Natural killer cell (primary cell): ENCODE data around the gene DEAF1. TPM values are rescaled to one million over a fixed set of nuclear protein-coding genes. Genes with fewer than 3 reads are reported as not detected.

Experiments used
- ATAC-seq, 3 donors: fragments of 150-1000 bp in 2 of 3; fragments of 200-7000 bp in 1 of 3; cut with Tn5 transposase; 1 replicate in 1 of 3; 2 replicates in 2 of 3; pipeline ENCODE4 v1.10.0; 2021; ENCODE audit warnings: mild to moderate bottlenecking in 2 of 3, moderate library complexity in 2 of 3
- DNase-seq, 2 donors: peaks; one replicate each; pipeline versions ENCODE4 v3.0.0 to v3.0.0-alpha.2; 2013 to 2021; ENCODE audit warnings: mixed read lengths in 1 of 2
- H3K27ac ChIP-seq: one replicate; pipeline ENCODE4 v1.5.1; 2013; ENCODE audit warnings: mild to moderate bottlenecking, low read length
- H3K27me3 ChIP-seq: one replicate; pipeline ENCODE4 v1.6.1; 2013; ENCODE audit warnings: low read length; ENCODE audit not compliant: control insufficient read depth, insufficient read depth
- H3K36me3 ChIP-seq: one replicate; pipeline ENCODE4 v1.6.1; 2013; ENCODE audit warnings: low read length; ENCODE audit not compliant: control insufficient read depth, insufficient read depth
- H3K4me1 ChIP-seq: one replicate; pipeline ENCODE4 v1.6.1; 2013; ENCODE audit warnings: low read length; ENCODE audit not compliant: control insufficient read depth, insufficient read depth
- H3K4me3 ChIP-seq: one replicate; pipeline ENCODE4 v1.5.1; 2013; ENCODE audit warnings: low read length
- H3K9me3 ChIP-seq: one replicate; pipeline ENCODE4 v1.6.1; 2013; ENCODE audit warnings: low read length; ENCODE audit not compliant: control insufficient read depth, insufficient read depth
- H3K27ac Mint-ChIP-seq, 2 donors: one replicate each; pipeline ENCODE4 v1.8.0; 2022; ENCODE audit warnings: mild to moderate bottlenecking in 2 of 2, mixed read lengths in 2 of 2, moderate library complexity in 1 of 2
- H3K27me3 Mint-ChIP-seq, 2 donors: one replicate each; pipeline ENCODE4 v1.8.0; 2022; ENCODE audit warnings: low read depth in 2 of 2, mixed read lengths in 2 of 2
- H3K36me3 Mint-ChIP-seq: one replicate; pipeline ENCODE4 v1.8.0; 2022; ENCODE audit warnings: mixed read lengths
- H3K4me1 Mint-ChIP-seq, 2 donors: one replicate each; pipeline ENCODE4 v1.8.0; 2022; ENCODE audit warnings: mixed read lengths in 2 of 2
- H3K4me3 Mint-ChIP-seq: one replicate; pipeline ENCODE4 v1.8.0; 2022; ENCODE audit warnings: mild to moderate bottlenecking, moderate library complexity, mixed read lengths
- H3K9me3 Mint-ChIP-seq, 2 donors: one replicate each; pipeline ENCODE4 v1.8.0; 2022; ENCODE audit warnings: mixed read lengths in 2 of 2
- WGBS: methylation state at CpG from one replicate; pipeline ENCODE4 v1.1.7; 2013; ENCODE audit warnings: missing lambda C conversion rate; ENCODE audit not compliant: insufficient coverage; 5-methylcytosine and 5-hydroxymethylcytosine counted together
- intact Hi-C: fragments of 100-400 bp; cut with micrococcal nuclease; formaldehyde crosslinking; loops from one replicate; pipeline ENCODE4 v1.14.2; 2022
- total RNA-seq, 4 donors: library from RNA; stranded (reverse); fragments of 120-200 nt in 1 of 4; gene quantifications; one replicate each; pipeline versions ENCODE4 v1.2.3 to v1.2.4, GENCODE V29; 2013 to 2022
- TF ChIP-seq, protein P1 (sequence below): fragments of 200-600 bp; IDR thresholded peaks from one replicate; pipeline ENCODE4 v1.8.0; 2022; ENCODE audit warnings: antibody characterized with exemption

Gene DEAF1
- total RNA-seq, 3 donors from 2014 or later (not counting 1 experiment from before 2014, with no cell fraction given), result 25.9 to 26.9 (median 26.8) TPM

DNA sequence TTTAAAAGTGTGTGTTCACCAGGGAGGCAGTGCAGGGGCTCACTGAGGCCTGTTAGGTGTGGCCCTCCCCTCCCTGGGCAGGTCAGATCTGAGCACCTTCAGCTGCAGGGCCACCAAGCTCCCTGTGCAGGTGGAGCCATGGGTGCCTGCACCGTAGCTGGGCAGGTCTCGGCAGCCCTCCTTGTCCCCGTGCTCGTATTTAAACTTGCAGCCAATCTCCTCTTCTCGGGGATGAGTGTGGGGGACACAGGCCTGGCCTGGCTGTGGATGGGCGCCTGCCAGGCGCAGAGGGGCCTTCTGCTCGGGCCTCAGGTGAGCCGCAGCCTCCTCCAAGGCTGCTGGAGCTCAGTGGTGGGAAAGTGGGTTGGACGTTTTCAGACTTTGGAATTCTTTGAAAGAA lies 99.6 kb downstream of the DEAF1 start:
- no peak overlapping the region for H3K27ac Mint-ChIP-seq
- no peak for DNase-seq
- no peak for ATAC-seq
- H3K4me3 ChIP-seq, result no peak overlapping the region
- intact Hi-C loops, result no loop called here
- TF ChIP-seq, protein P1, sequence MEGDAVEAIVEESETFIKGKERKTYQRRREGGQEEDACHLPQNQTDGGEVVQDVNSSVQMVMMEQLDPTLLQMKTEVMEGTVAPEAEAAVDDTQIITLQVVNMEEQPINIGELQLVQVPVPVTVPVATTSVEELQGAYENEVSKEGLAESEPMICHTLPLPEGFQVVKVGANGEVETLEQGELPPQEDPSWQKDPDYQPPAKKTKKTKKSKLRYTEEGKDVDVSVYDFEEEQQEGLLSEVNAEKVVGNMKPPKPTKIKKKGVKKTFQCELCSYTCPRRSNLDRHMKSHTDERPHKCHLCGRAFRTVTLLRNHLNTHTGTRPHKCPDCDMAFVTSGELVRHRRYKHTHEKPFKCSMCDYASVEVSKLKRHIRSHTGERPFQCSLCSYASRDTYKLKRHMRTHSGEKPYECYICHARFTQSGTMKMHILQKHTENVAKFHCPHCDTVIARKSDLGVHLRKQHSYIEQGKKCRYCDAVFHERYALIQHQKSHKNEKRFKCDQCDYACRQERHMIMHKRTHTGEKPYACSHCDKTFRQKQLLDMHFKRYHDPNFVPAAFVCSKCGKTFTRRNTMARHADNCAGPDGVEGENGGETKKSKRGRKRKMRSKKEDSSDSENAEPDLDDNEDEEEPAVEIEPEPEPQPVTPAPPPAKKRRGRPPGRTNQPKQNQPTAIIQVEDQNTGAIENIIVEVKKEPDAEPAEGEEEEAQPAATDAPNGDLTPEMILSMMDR, result no peak
- peaks cover 10 to 11% of the 10 kb centered on the region in 2 donors for H3K4me1 Mint-ChIP-seq
- no peak overlapping the region for H3K27ac ChIP-seq
- no peak overlapping the region for H3K4me3 Mint-ChIP-seq
- H3K27me3 Mint-ChIP-seq, result no peaks in the 10 kb centered on the region
- H3K36me3 Mint-ChIP-seq, result no peaks in the 10 kb centered on the region
- H3K9me3 ChIP-seq, result no peaks in the 10 kb centered on the region
- H3K4me1 ChIP-seq, result peaks cover 13% of the 10 kb centered on the region
- H3K36me3 ChIP-seq, result peaks cover 79% of the 10 kb centered on the region
- 95% methylated on average over 10 of the region's 10 CpGs for WGBS
- H3K9me3 Mint-ChIP-seq, result no peaks in the 10 kb centered on the region
- no peaks in the 10 kb centered on the region for H3K27me3 ChIP-seq

Other genes starting within 250 kb of the DEAF1 start
- 10 to 100 TPM; 21.5 to 25.1 (median 23.4) TPM for gene PTDSS2, start 244.9 kb downstream of the DEAF1 start, total RNA-seq
- gene RNH1, start 188.0 kb downstream of the DEAF1 start, total RNA-seq, result 100 to 1,000 TPM; 113 to 120 (median 118) TPM
- 10 to 100 TPM; 27.6 to 35.0 (median 30.6) TPM for gene HRAS, start 159.6 kb downstream of the DEAF1 start, total RNA-seq
- gene LRRC56, start 157.7 kb downstream of the DEAF1 start, total RNA-seq, result 1 to 10 TPM; 1.5 to 2.4 (median 2.2) TPM
- gene LMNTD2, start 134.5 kb downstream of the DEAF1 start, total RNA-seq, result 1 to 10 TPM; 3.5 to 5.2 (median 5.0) TPM
- gene RASSF7, start 134.3 kb downstream of the DEAF1 start, total RNA-seq, result 10 to 100 TPM; 19.0 to 21.7 (median 20.0) TPM
- 10 to 100 TPM; 46.1 to 52.0 (median 46.9) TPM for gene PHRF1, start 118.8 kb downstream of the DEAF1 start, total RNA-seq
- 10 to 100 TPM; 63.3 to 97.3 (median 77.3) TPM for gene IRF7, start 79.3 kb downstream of the DEAF1 start, total RNA-seq
- gene CDHR5, start 70.3 kb downstream of the DEAF1 start, total RNA-seq, result not detected
- gene SCT, start 68.0 kb downstream of the DEAF1 start, total RNA-seq, result not detected
- gene DRD4, start 58.0 kb downstream of the DEAF1 start, total RNA-seq, result 1 to 10 TPM in 1 of 3 donors, under 1 TPM in 2; 0.49 to 1.2 (median 0.61) TPM
- gene TMEM80, start 594 bp upstream of the DEAF1 start, total RNA-seq, result 10 to 100 TPM; 17.8 to 42.1 (median 33.0) TPM
- gene EPS8L2, start 11.0 kb upstream of the DEAF1 start, total RNA-seq, result 10 to 100 TPM in 1 of 3 donors, 1 to 10 TPM in 2; 6.9 to 10.9 (median 9.3) TPM
- 10 to 100 TPM; 46.1 to 94.8 (median 55.4) TPM for gene TALDO1, start 52.2 kb upstream of the DEAF1 start, total RNA-seq
- gene GATD1, start 82.3 kb upstream of the DEAF1 start, total RNA-seq, result 10 to 100 TPM; 40.4 to 43.1 (median 42.1) TPM
- not detected for gene CEND1, start 94.9 kb upstream of the DEAF1 start, total RNA-seq
- 10 to 100 TPM; 22.8 to 34.6 (median 31.5) TPM for gene SLC25A22, start 103.1 kb upstream of the DEAF1 start, total RNA-seq
- 10 to 100 TPM; 24.3 to 30.9 (median 25.2) TPM for gene PIDD1, start 110.0 kb upstream of the DEAF1 start, total RNA-seq
- 1,000 to 10,000 TPM; 1,482 to 1,846 (median 1,534) TPM for gene RPLP2, start 114.7 kb upstream of the DEAF1 start, total RNA-seq
- 100 to 1,000 TPM; 184 to 218 (median 201) TPM for gene PNPLA2, start 123.7 kb upstream of the DEAF1 start, total RNA-seq
- gene CRACR2B, start 132.7 kb upstream of the DEAF1 start, total RNA-seq, result 10 to 100 TPM in 1 of 3 donors, 1 to 10 TPM in 2; 3.4 to 10.1 (median 3.8) TPM
- 10 to 100 TPM; 40.9 to 68.3 (median 52.9) TPM for gene CD151, start 137.7 kb upstream of the DEAF1 start, total RNA-seq
- gene POLR2L, start 147.3 kb upstream of the DEAF1 start, total RNA-seq, result 10 to 100 TPM; 48.2 to 63.8 (median 61.2) TPM
- gene TSPAN4, start 147.6 kb upstream of the DEAF1 start, total RNA-seq, result 10 to 100 TPM; 11.2 to 18.6 (median 14.6) TPM
- gene CHID1, start 215.6 kb upstream of the DEAF1 start, total RNA-seq, result 10 to 100 TPM; 32.6 to 40.3 (median 33.2) TPM
- gene AP2A2, start 230.6 kb upstream of the DEAF1 start, total RNA-seq, result 100 to 1,000 TPM in 1 of 3 donors, 10 to 100 TPM in 2; 57.2 to 120 (median 82.9) TPM